GM15510 (cell line): Measurements from ENCODE around the gene SYNDIG1.

ENCODE experiments used
- POLR2A ChIP-seq: IDR thresholded peaks from 3 replicates; pipeline ENCODE4 v1.6.1; 2011; ENCODE audit warnings: borderline replicate concordance; ENCODE audit not compliant: insufficient read length; ENCODE audit errors: extremely low read depth

SYNDIG1 gene

DNA sequence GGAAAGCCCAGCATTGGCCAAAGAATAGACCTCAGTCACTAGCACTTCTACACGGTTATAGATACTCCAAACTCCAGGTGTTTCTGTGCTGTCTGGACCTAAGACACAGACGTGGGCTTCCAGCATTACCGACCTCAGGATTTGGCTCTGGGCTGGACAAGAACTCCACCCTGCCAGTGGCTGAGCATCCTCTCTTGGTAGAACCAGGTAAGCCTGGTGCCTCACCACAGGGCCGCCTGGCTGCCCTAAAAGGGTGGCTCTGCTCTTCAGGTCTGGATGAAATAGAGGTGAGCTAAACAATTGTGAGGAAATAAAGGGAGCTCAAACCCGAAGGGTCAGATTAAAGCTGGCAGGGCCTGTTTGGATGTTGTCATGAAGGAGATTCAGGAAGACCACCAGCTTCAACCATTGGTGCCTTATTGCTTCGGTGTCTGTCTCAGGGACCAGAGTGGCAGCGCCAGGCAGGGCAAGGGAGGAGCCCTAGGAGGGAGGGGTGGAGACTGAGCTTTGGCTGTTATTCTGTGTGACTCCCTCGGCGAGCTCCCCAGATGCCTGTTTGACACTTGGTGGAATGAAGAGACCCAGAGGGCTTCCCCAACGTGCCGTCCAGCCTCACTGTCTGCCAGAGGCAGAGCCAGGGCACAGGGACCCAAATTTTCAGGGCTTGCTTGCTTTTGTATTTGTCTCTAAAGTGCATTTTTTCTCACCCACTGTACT, 8.6 kb downstream of the SYNDIG1 start:
- no peak for TF ChIP-seq POLR2A

DNA sequence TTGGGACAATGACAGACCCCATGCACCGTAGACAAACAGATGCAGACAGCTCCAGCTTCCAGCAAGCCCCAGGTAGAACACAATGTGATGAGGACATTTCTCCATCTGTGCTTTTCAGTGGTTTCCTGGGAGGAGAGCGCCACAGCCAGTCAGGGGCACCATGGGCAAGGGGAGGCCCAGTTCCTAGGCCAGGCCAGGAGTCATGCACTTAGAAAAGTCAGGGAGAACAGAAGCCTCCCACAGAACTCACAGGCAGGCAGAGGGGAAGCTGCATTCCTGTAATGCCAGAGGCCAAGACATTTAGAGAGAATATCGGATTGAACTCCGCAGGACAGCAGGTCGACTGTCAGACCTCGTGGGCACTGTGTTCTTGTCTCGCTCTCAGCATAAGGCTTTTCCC, 9.2 kb downstream of the SYNDIG1 start:
- no peak for TF ChIP-seq POLR2A

- no peak for TF ChIP-seq POLR2A
Measured at GRCh38 chr20:24479106-24479505, 9.7 kb downstream of the SYNDIG1 start.

GRCh38 chr20:24479595-24479994, 10.2 kb downstream of the SYNDIG1 start:
- TF ChIP-seq POLR2A, result no peak

GRCh38 chr20:24480509-24480908, 11.1 kb downstream of the SYNDIG1 start:
- TF ChIP-seq POLR2A, result no peak

DNA sequence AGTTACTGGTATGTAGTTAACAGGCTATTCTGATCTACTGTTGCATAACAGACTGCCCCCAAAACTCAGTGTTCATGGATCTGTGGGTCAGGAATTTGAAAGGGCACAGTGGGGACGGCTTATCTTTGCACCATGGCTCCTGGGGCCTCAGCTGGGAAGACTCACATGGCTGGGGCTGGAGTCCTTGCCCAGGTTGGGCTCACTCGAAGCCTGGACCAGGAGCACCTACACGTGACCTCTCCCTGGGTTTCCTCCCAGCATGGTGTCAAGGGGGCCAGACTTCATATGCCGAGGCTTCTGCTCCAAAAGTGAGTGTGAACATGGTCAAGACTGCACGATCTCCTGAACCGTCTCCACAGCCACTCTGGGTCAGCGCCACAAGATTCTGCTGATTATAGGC, 11.7 kb downstream of the SYNDIG1 start:
- TF ChIP-seq POLR2A, result no peak

- no peak for TF ChIP-seq POLR2A
Measured at GRCh38 chr20:24483435-24484080, 14.1 kb downstream of the SYNDIG1 start.

DNA sequence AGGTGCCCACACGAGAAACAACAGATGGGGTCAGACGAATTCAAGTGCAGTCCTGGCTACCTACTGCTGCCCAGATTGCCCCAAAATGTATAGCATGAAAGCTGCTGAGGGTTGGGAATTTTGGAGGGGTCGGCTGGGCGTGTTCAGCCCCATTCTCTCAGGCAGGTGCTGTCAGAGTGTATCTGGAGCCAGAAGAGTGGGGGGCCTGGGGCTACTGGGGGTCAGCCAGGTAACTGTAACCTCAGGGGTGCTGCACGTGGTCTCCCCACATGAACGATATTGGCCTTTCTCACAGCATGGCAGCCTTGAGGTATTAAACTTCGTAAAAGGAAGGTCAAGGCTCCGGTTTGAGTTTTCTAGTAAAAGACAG, 14.6 kb downstream of the SYNDIG1 start:
- TF ChIP-seq POLR2A, result no peak

DNA sequence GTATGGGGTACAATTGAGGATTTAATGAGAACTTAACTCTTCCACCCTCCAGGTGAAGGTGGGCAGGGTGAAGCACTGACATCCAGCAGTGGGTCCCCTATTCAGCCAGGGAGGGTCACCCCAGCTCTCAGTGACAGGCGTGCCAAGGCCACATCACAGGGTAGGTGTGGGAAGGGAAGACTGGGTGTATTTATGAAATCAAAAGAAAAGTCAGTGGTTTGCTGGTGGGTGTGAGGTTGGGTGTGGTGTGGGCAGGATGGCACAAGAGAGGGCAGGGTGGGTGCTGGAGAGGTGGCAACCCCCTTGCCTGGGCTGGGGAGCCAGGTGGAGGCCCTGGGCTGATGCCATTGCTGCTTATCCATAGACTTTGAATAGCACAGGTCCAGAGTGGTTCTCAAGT, 16.6 kb downstream of the SYNDIG1 start:
- no peak for TF ChIP-seq POLR2A

GRCh38 chr20:24487240-24487639, 17.8 kb downstream of the SYNDIG1 start:
- TF ChIP-seq POLR2A, result no peak

DNA sequence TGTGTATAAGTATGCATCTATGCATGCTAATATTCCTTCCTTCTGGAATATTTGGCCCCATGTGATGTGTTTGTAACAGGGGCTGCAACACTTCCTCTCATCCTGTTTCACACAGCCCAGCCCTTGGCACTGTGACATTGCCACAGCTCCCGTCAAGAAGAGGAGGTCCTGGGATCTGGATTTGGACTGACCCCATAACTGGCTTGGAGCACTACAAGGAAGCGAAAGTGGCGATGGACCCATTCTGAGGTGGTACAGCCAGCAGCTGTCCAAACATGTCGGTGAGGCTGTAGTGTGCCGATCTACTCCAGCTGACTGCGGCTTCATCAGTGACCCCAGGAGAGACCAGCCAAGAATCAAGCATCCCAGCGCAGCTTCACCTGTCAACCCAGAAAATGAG, 18.2 kb downstream of the SYNDIG1 start:
- no peak for TF ChIP-seq POLR2A

- TF ChIP-seq POLR2A, result no peak
Measured at GRCh38 chr20:24488064-24488799, 18.8 kb downstream of the SYNDIG1 start.

GRCh38 chr20:24488800-24489175, 19.4 kb downstream of the SYNDIG1 start:
- no peak for TF ChIP-seq POLR2A

DNA sequence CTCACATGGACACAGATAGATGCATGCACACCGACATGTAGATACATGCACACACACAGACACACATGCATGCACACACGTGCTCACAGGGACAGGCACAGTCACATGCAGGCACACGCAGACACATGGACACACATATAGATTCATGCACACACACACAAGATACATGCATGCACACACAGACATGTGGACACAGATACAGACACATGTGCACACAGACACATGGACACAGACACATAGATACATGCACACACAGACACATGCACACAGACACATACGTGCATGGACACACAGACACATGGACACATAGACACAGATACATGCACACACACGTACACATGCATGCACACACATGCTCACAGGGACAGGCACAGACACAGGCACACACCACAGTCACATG, 19.8 kb downstream of the SYNDIG1 start:
- no peak for TF ChIP-seq POLR2A

- TF ChIP-seq POLR2A, result no peak
Measured at GRCh38 chr20:24489631-24490260, 20.3 kb downstream of the SYNDIG1 start.

DNA sequence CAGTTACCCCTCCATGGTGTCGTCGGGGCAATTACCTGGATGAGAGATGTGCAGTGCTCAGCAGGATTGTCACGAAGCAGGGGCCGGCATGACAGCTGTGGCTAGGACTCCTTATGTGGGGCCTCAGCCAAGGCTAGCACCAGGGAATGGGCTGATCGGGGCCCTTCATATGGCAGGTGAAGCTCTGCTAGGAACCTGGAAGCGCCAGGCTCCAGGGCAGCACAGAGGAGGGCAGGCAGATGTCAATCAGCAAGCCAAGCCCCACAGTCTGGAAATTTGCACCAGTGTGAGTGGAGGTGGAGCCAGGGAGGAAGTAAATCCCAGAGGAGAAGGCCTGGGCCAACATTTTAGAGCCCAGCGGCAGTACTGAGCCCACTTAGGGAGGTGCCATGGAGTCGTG, 21.2 kb downstream of the SYNDIG1 start:
- no peak for TF ChIP-seq POLR2A

GRCh38 chr20:24491041-24491756, 21.8 kb downstream of the SYNDIG1 start:
- no peak for TF ChIP-seq POLR2A
